ENCODE results near the gene OTOP2. TPM values are rescaled to one million over a fixed set of nuclear protein-coding genes. Genes with fewer than 3 reads are reported as not detected.

Gene OTOP2
- total RNA-seq, 1 experiment from 2014 or later, result not detected

Other genes with a start within 250 kb of the OTOP2 start
- not detected in 3 replicates for gene CD300LF, start 211.3 kb upstream of the OTOP2 start, total RNA-seq (2021)
- 8.8 to 9.4 TPM (median 8.9 TPM) in 3 replicates for gene RAB37, start 187.0 kb upstream of the OTOP2 start, total RNA-seq (2021)
- 86.9 to 111 TPM (median 97.1 TPM) in 3 replicates for gene NHERF1, start 175.6 kb upstream of the OTOP2 start, total RNA-seq (2021)
- 66.0 to 71.2 TPM (median 67.1 TPM) in 3 replicates for gene NAT9, start 147.9 kb upstream of the OTOP2 start, total RNA-seq (2021)
- gene GRIN2C, start 64.4 kb upstream of the OTOP2 start, total RNA-seq (2021), result 0.14 to 0.31 TPM (median 0.23 TPM) in 3 replicates
- gene FDXR, start 51.3 kb upstream of the OTOP2 start, total RNA-seq (2021), result 46.5 to 52.8 TPM (median 49.7 TPM) in 3 replicates
- gene FADS6, start 30.6 kb upstream of the OTOP2 start, total RNA-seq (2021), result 1.1 to 2.2 TPM (median 1.2 TPM) in 3 replicates
- 1.9 to 2.9 TPM (median 2.6 TPM) in 3 replicates for gene USH1G, start 1.0 kb upstream of the OTOP2 start, total RNA-seq (2021)
- gene OTOP3, start 11.6 kb downstream of the OTOP2 start, total RNA-seq (2021), result not detected in 3 replicates
- gene HID1, start 48.5 kb downstream of the OTOP2 start, total RNA-seq (2021), result 16.7 to 19.4 TPM (median 19.3 TPM) in 3 replicates
- 28.6 to 31.3 TPM (median 31.0 TPM) in 3 replicates for gene CDR2L, start 63.4 kb downstream of the OTOP2 start, total RNA-seq (2021)
- gene MRPL58, start 88.4 kb downstream of the OTOP2 start, total RNA-seq (2021), result 41.8 to 43.7 TPM (median 41.9 TPM) in 3 replicates
- 383 to 427 TPM (median 419 TPM) in 3 replicates for gene ATP5PD, start 122.7 kb downstream of the OTOP2 start, total RNA-seq (2021)
- gene KCTD2, start 123.0 kb downstream of the OTOP2 start, total RNA-seq (2021), result 31.3 to 34.0 TPM (median 32.8 TPM) in 3 replicates
- 32.4 to 33.5 TPM (median 33.1 TPM) in 3 replicates for gene SLC16A5, start 163.7 kb downstream of the OTOP2 start, total RNA-seq (2021)
- gene ARMC7, start 185.7 kb downstream of the OTOP2 start, total RNA-seq (2021), result 13.2 to 15.9 TPM (median 14.8 TPM) in 3 replicates
- gene NT5C, start 207.5 kb downstream of the OTOP2 start, total RNA-seq (2021), result 91.0 to 102 TPM (median 96.9 TPM) in 3 replicates
- gene JPT1, start 230.2 kb downstream of the OTOP2 start, total RNA-seq (2021), result 289 to 341 TPM (median 300 TPM) in 3 replicates